Activated CD8-positive, alpha-beta T cell treated with anti-CD3 and anti-CD28 coated beads for 36 hours (primary cell): ENCODE results near the gene BCKDK. TPM values are rescaled to one million over a fixed set of nuclear protein-coding genes. Genes with fewer than 3 reads are reported as not detected.

Experiments used
- ATAC-seq: fragments of 200-7000 bp; cut with Tn5 transposase; one replicate; pipeline ENCODE4 v1.10.0; 2021; ENCODE audit warnings: mild to moderate bottlenecking, moderate library complexity
- CTCF ChIA-PET: fragments of 350-600 bp; sonication (Branson Sonifier 250); formaldehyde crosslinking; loops from one replicate; lab custom pipeline; 2021; ENCODE audit warnings: antibody characterized with exemption; lab: Charles Lee
- POLR2A ChIA-PET: fragments of 350-600 bp; sonication (Branson Sonifier 250); formaldehyde crosslinking; loops from one replicate; lab custom pipeline; 2021; ENCODE audit warnings: antibody characterized with exemption; lab: Charles Lee
- DNase-seq: peaks from one replicate; pipeline ENCODE4 v3.0.0-alpha.2; 2020
- H3K27ac Mint-ChIP-seq: one replicate; pipeline ENCODE4 v1.8.0; 2021; ENCODE audit warnings: mild to moderate bottlenecking, mixed read lengths
- H3K27me3 Mint-ChIP-seq: one replicate; pipeline ENCODE4 v1.8.0; 2021; ENCODE audit warnings: mixed read lengths
- H3K36me3 Mint-ChIP-seq: one replicate; pipeline ENCODE4 v1.8.0; 2021; ENCODE audit warnings: low read depth, mixed read lengths
- H3K4me1 Mint-ChIP-seq: one replicate; pipeline ENCODE4 v1.8.0; 2021; ENCODE audit warnings: low read depth, mixed read lengths
- H3K4me3 Mint-ChIP-seq: one replicate; pipeline ENCODE4 v1.8.0; 2021; ENCODE audit warnings: mild to moderate bottlenecking, moderate library complexity, mixed read lengths
- H3K9me3 Mint-ChIP-seq: one replicate; pipeline ENCODE4 v1.8.0; 2021; ENCODE audit warnings: mixed read lengths
- intact Hi-C: fragments of 100-400 bp; cut with micrococcal nuclease; formaldehyde crosslinking; loops from one replicate; pipeline ENCODE4 v1.10.0; 2022
- total RNA-seq, 2 experiments: library from RNA; stranded (reverse); gene quantifications; one replicate each; pipeline ENCODE4 v1.2.3, GENCODE V29; 2021
- TF ChIP-seq, protein P1 (sequence below): fragments of 200-600 bp; IDR thresholded peaks from one replicate; pipeline ENCODE4 v1.8.0; 2022; ENCODE audit warnings: antibody characterized with exemption, mild to moderate bottlenecking

BCKDK gene
- total RNA-seq, 2 experiments from 2014 or later, result 55.1 to 58.7 TPM

DNA sequence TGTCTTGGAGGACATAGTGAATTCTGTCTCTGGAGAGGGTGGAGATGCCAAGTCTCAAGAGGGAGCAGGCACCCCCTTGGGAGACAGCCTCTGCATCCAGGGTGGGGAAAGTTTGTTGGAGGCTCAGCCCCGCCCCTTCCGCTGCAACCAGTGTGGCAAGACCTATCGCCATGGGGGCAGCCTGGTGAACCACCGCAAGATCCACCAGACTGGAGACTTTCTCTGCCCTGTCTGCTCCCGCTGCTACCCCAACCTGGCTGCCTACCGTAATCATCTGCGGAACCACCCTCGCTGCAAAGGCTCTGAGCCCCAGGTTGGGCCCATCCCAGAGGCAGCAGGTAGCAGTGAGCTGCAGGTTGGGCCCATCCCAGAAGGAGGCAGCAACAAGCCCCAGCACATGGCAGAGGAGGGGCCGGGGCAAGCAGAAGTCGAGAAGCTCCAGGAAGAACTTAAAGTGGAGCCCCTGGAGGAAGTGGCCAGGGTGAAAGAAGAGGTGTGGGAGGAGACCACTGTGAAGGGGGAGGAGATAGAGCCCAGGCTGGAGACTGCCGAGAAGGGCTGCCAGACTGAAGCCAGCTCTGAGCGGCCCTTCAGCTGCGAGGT, 28.7 kb upstream of the BCKDK start:
- no peak overlapping the region for H3K27ac Mint-ChIP-seq
- H3K4me1 Mint-ChIP-seq, result peaks cover 47% of the 10 kb centered on the region
- no peaks in the 10 kb centered on the region for H3K27me3 Mint-ChIP-seq
- DNase-seq (peak; percentile 27), ATAC-seq (peak; percentile 65)
- TF ChIP-seq, protein P1, sequence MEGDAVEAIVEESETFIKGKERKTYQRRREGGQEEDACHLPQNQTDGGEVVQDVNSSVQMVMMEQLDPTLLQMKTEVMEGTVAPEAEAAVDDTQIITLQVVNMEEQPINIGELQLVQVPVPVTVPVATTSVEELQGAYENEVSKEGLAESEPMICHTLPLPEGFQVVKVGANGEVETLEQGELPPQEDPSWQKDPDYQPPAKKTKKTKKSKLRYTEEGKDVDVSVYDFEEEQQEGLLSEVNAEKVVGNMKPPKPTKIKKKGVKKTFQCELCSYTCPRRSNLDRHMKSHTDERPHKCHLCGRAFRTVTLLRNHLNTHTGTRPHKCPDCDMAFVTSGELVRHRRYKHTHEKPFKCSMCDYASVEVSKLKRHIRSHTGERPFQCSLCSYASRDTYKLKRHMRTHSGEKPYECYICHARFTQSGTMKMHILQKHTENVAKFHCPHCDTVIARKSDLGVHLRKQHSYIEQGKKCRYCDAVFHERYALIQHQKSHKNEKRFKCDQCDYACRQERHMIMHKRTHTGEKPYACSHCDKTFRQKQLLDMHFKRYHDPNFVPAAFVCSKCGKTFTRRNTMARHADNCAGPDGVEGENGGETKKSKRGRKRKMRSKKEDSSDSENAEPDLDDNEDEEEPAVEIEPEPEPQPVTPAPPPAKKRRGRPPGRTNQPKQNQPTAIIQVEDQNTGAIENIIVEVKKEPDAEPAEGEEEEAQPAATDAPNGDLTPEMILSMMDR, result no peak
- ChIA-PET CTCF (no interaction called here), POLR2A (interaction anchor here (0.9 to 1.5 kb wide), 3 partner anchors 15 to 29 kb away, joined by 3 to 6 read pairs (median 3); partner anchors contain the start of gene VKORC1)
- intact Hi-C loops, result no loop called here
- H3K9me3 Mint-ChIP-seq, result no peaks in the 10 kb centered on the region
- peaks cover 50% of the 10 kb centered on the region for H3K36me3 Mint-ChIP-seq
- no peak overlapping the region for H3K4me3 Mint-ChIP-seq

DNA sequence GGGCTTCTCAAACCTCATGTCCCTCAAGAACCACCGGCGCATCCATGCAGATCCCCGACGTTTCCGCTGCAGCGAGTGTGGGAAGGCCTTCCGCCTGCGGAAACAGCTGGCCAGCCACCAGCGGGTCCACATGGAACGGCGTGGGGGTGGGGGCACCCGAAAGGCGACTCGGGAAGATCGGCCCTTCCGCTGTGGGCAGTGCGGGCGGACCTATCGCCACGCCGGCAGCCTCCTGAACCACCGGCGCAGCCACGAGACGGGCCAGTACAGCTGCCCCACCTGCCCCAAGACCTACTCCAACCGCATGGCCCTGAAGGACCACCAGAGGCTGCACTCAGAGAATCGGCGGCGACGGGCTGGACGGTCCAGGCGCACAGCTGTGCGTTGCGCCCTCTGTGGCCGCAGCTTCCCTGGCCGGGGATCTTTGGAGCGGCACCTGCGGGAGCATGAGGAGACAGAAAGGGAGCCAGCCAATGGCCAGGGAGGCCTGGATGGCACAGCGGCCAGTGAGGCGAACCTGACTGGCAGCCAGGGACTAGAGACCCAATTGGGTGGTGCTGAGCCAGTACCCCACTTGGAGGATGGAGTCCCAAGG, 28.1 kb upstream of the BCKDK start:
- ChIA-PET CTCF (no interaction called here), POLR2A (interaction anchor here (0.6 to 1.5 kb wide), 4 partner anchors 14 to 137 kb away, joined by 3 to 6 read pairs (median 3); partner anchors contain the start of genes PYDC1 and VKORC1)
- Mint-ChIP-seq H3K9me3 (no peaks in the 10 kb centered on the region), H3K4me1 (peaks cover 41% of the 10 kb centered on the region), H3K36me3 (peaks cover 44% of the 10 kb centered on the region), H3K27me3 (no peaks in the 10 kb centered on the region), H3K27ac (no peak overlapping the region), H3K4me3 (no peak overlapping the region)
- intact Hi-C loops, result no loop called here
- no peak for DNase-seq
- no peak for ATAC-seq
- TF ChIP-seq, protein P1, result no peak

DNA sequence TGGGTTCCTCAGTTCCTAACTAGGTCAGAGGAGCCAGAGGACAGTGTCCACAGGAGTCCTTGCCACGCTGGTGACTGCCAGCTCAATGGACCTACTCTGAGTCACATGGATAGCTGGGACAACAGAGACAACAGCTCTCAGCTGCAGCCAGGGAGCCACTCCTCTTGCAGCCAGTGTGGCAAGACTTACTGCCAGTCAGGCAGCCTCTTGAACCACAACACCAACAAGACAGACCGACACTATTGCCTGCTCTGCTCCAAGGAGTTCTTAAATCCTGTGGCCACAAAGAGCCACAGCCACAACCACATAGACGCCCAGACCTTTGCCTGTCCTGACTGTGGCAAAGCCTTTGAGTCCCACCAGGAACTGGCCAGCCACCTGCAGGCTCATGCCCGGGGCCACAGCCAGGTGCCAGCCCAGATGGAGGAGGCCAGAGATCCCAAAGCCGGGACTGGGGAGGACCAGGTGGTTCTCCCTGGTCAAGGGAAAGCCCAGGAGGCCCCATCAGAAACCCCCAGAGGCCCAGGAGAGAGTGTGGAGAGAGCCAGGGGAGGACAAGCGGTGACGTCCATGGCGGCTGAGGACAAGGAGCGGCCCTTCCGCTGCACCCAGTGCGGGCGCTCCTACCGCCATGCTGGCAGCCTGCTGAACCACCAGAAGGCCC, 27.3 kb upstream of the BCKDK start:
- Mint-ChIP-seq H3K4me1 (peaks cover 37% of the 10 kb centered on the region), H3K9me3 (no peaks in the 10 kb centered on the region), H3K27ac (peak overlapping the region; percentile 49), H3K27me3 (no peaks in the 10 kb centered on the region), H3K36me3 (peaks cover 44% of the 10 kb centered on the region), H3K4me3 (no peak overlapping the region)
- no peak for DNase-seq
- intact Hi-C loops, result no loop called here
- POLR2A ChIA-PET, result interaction anchor here (0.6 to 1.5 kb wide), 3 partner anchors 13 to 136 kb away, joined by 3 to 5 read pairs (median 3); partner anchors contain the start of gene PYDC1
- no peak for ATAC-seq
- TF ChIP-seq, protein P1, result no peak
- CTCF ChIA-PET, result no interaction called here

- H3K36me3 Mint-ChIP-seq, result peaks cover 37% of the 10 kb centered on the region
- intact Hi-C loops, result no loop called here
- H3K27ac Mint-ChIP-seq, result peak overlapping the region; percentile 11
- no peaks in the 10 kb centered on the region for H3K9me3 Mint-ChIP-seq
- ATAC-seq, result no peak
- no peaks in the 10 kb centered on the region for H3K27me3 Mint-ChIP-seq
- CTCF ChIA-PET, result no interaction called here
- DNase-seq, result no peak
- H3K4me3 Mint-ChIP-seq, result no peak overlapping the region
- TF ChIP-seq, protein P1, result no peak
- POLR2A ChIA-PET, result interaction anchor here (0.5 to 1.5 kb wide), 2 partner anchors 12 to 141 kb away, joined by 4 to 5 read pairs; no protein-coding TSS in a partner anchor
- peaks cover 32% of the 10 kb centered on the region for H3K4me1 Mint-ChIP-seq
Observed at GRCh38 chr16:31081428-31082351, 26.5 kb upstream of the BCKDK start.
